Measurements from ENCODE around the gene STK35. TPM values are rescaled to one million over a fixed set of nuclear protein-coding genes. Genes with fewer than 3 reads are reported as not detected.

Gene STK35
- total and polyA plus RNA-seq, 2 of the 8 experiments (the other 6 are each of a cell fraction or from before 2014, with no cell fraction given), result 24.9 to 45.0 TPM

DNA sequence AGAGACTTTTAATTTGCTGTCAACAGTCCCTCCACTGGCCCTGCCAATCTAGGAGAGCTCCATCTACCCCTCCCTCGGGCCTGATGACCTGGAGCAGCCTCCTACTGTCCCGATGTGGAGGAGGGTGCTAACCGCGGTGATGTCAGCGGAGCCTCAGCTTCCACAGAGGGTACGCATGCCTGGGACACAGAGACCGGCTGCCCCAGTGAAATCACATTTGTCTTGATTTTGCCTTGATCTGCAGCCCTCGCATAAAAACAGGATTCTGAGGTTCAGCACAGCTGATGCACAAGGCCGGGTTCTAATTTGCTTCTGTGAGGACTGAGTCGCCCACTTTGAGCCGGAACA, 77.6 kb downstream of the STK35 start (continued):
- no peak for TF ChIP-seq SIX5 (IDR thresholded peaks at IDR 0.05; ENCODE audit: low read depth, low read length)
- TF ChIP-seq EGR1 (IDR thresholded peaks at IDR 0.05; ENCODE audit: borderline replicate concordance, low read depth, low read length), result no peak
- TF ChIP-seq EP300 (IDR thresholded peaks at IDR 0.05; ENCODE audit: borderline replicate concordance in 1 of 2, low read depth in 2 of 2, low read length in 2 of 2), result no peak
- TF ChIP-seq, protein P1, sequence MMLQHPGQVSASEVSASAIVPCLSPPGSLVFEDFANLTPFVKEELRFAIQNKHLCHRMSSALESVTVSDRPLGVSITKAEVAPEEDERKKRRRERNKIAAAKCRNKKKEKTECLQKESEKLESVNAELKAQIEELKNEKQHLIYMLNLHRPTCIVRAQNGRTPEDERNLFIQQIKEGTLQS (IDR thresholded peaks at IDR 0.05; ENCODE audit: insufficient read depth, low read depth, low read length), result no peak
- TF ChIP-seq CEBPB (IDR thresholded peaks at IDR 0.05; ENCODE audit: low read depth, low read length), result no peak
- TF ChIP-seq CHD1 (IDR thresholded peaks at IDR 0.05; ENCODE audit: low read depth, low read length), result no peak
